HepG2 (cell line): ENCODE data around the gene MIGA2.

Source experiments
- MEF2D ChIP-seq: sonication (generic); formaldehyde crosslinking; IDR thresholded peaks from 2 replicates; pipeline ENCODE4 v1.5.1; 2020; ENCODE audit warnings: mild to moderate bottlenecking, missing genetic modification reagents
- RELA ChIP-seq: sonication (generic); formaldehyde crosslinking; IDR thresholded peaks from 2 replicates; pipeline ENCODE4 v1.4.0; 2020; ENCODE audit warnings: missing genetic modification reagents
- TRIM24 ChIP-seq: sonication (generic); formaldehyde crosslinking; IDR thresholded peaks from 2 replicates; pipeline ENCODE4 v1.8.0; 2022; ENCODE audit warnings: mild to moderate bottlenecking, missing genetic modification reagents
- ZMYM2 ChIP-seq: sonication (generic); formaldehyde crosslinking; IDR thresholded peaks from 2 replicates; pipeline ENCODE4 v1.8.0; 2022; ENCODE audit warnings: mild to moderate bottlenecking, missing genetic modification reagents
- TF ChIP-seq, protein P1 (sequence below): sonication (generic); formaldehyde crosslinking; IDR thresholded peaks from 2 replicates; pipeline ENCODE4 v1.8.1; 2023; ENCODE audit warnings: mild to moderate bottlenecking, missing genetic modification reagents

DNA sequence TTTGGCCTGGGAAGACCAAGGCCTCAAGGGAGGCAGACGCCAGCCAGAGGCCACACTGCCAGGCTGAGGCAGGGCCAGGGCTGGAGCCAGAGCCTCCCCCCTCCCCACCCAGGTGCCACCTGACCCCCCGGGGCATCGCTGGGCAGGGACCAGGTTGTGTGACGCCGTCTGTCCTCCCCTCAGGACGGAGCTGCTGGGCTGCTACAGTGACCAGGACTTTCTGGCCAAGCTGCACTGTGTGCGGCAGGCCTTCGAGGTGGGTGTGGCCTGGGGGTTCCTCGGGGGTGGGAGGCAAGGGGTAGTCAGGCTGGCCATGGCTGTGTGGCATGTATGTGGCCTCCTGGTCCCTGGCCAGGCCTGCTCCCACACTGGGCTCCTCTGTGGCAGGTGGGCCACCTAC is 26.6 kb downstream of the MIGA2 start:
- TF ChIP-seq TRIM24 = no peak
- TF ChIP-seq MEF2D (CRISPR knock-in tag) = no peak
- TF ChIP-seq ZMYM2 = no peak
- no peak for TF ChIP-seq RELA
- TF ChIP-seq, protein P1, sequence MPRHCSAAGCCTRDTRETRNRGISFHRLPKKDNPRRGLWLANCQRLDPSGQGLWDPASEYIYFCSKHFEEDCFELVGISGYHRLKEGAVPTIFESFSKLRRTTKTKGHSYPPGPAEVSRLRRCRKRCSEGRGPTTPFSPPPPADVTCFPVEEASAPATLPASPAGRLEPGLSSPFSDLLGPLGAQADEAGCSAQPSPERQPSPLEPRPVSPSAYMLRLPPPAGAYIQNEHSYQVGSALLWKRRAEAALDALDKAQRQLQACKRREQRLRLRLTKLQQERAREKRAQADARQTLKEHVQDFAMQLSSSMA (CRISPR knock-in tag) = no peak
